Esophagus muscularis mucosa (tissue), 4 donors: ENCODE results near the gene YAF2.

Experiments
- EP300 ChIP-seq: sonication (generic); formaldehyde crosslinking; IDR thresholded peaks from one replicate; pipeline ENCODE4 v1.6.1; 2017; ENCODE audit warnings: antibody characterized with exemption
- POLR2A ChIP-seq: fragments of 450-650 bp; IDR thresholded peaks from one replicate; pipeline ENCODE4 v1.6.1; 2017; ENCODE audit warnings: antibody characterized with exemption, moderate library complexity, mild to moderate bottlenecking, low read depth
- POLR2AphosphoS5 ChIP-seq, 2 donors: sonication (generic); formaldehyde crosslinking; IDR thresholded peaks; one replicate each; pipeline ENCODE4 v1.6.1; 2017; ENCODE audit warnings: antibody characterized with exemption in 2 of 2
- TF ChIP-seq, protein P1 (sequence below), 3 experiments: fragments of 200-600 bp in 2 of 3; fragments of 450-650 bp in 1 of 3; sonication (generic) in 2 of 3; IDR thresholded peaks; one replicate each; pipeline ENCODE4 v1.5.1; 2017 to 2019; ENCODE audit warnings: antibody characterized with exemption in 3 of 3, mild to moderate bottlenecking in 2 of 3, moderate library complexity in 1 of 3

DNA sequence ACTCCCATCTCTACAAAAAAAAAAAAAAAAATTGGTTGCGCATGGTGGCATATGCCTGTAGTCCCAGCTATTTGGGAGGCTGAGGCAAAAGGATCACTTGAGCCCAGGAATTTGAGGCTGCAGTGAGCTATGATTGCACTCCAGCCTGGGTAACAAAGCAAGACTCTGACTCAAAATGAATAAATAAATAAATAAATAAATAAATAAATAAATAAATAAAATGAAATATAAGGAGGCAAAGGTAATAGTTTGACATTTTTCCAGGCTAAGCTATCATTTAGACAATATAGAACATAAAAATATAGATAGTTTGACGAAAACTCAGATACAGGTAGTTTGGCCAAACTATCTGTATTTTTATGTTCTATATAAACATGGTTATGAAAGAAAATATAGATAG, 47.4 kb upstream of the YAF2 start:
- TF ChIP-seq, protein P1, sequence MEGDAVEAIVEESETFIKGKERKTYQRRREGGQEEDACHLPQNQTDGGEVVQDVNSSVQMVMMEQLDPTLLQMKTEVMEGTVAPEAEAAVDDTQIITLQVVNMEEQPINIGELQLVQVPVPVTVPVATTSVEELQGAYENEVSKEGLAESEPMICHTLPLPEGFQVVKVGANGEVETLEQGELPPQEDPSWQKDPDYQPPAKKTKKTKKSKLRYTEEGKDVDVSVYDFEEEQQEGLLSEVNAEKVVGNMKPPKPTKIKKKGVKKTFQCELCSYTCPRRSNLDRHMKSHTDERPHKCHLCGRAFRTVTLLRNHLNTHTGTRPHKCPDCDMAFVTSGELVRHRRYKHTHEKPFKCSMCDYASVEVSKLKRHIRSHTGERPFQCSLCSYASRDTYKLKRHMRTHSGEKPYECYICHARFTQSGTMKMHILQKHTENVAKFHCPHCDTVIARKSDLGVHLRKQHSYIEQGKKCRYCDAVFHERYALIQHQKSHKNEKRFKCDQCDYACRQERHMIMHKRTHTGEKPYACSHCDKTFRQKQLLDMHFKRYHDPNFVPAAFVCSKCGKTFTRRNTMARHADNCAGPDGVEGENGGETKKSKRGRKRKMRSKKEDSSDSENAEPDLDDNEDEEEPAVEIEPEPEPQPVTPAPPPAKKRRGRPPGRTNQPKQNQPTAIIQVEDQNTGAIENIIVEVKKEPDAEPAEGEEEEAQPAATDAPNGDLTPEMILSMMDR (IDR thresholded peaks at IDR 0.05): no peak
- TF ChIP-seq POLR2AphosphoS5 (IDR thresholded peaks at IDR 0.05) (no peak), EP300 (no peak), POLR2A (no peak)
